Middle frontal gyrus (tissue), 1 donor: Measurements from ENCODE around the gene DGKD.

Source experiments
- DNase-seq: peaks from one replicate; pipeline ENCODE4 v3.0.0-alpha.2; 2015; ENCODE audit warnings: low spot score; ENCODE audit errors: extremely low spot score

DGKD gene, protein sequence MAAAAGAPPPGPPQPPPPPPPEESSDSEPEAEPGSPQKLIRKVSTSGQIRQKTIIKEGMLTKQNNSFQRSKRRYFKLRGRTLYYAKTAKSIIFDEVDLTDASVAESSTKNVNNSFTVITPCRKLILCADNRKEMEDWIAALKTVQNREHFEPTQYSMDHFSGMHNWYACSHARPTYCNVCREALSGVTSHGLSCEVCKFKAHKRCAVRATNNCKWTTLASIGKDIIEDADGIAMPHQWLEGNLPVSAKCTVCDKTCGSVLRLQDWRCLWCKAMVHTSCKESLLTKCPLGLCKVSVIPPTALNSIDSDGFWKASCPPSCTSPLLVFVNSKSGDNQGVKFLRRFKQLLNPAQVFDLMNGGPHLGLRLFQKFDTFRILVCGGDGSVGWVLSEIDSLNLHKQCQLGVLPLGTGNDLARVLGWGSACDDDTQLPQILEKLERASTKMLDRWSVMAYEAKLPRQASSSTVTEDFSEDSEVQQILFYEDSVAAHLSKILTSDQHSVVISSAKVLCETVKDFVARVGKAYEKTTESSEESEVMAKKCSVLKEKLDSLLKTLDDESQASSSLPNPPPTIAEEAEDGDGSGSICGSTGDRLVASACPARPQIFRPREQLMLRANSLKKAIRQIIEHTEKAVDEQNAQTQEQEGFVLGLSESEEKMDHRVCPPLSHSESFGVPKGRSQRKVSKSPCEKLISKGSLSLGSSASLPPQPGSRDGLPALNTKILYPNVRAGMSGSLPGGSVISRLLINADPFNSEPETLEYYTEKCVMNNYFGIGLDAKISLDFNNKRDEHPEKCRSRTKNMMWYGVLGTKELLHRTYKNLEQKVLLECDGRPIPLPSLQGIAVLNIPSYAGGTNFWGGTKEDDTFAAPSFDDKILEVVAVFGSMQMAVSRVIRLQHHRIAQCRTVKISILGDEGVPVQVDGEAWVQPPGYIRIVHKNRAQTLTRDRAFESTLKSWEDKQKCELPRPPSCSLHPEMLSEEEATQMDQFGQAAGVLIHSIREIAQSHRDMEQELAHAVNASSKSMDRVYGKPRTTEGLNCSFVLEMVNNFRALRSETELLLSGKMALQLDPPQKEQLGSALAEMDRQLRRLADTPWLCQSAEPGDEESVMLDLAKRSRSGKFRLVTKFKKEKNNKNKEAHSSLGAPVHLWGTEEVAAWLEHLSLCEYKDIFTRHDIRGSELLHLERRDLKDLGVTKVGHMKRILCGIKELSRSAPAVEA

GRCh38 chr2:233353769-233354499 lies at the start of gene DGKD:
Gene DGKD (plus strand): TSS chr2:233354494. CDS start chr2:233354519, 25 bp downstream.
- DNase-seq = no peak

DNA sequence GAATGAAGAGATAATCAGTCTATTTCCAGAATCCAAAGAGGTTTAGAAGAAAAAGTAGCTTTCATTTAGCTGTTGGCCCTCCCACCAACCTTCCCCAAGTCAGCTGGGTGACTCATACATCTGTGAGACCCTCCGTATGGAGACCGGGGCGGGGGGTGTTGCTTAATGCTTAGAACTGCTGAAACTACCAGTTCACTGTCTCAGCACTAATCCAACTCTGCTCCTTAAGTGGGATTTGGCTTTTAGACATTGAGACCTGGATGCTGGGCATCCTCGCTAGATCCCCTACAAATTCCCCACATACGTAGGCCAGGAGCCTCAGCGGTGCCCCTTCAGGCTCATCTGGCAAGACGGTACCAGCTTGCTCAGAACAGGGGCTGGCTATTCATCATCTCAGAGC lies 46.7 kb upstream of the DGKD start, which contains the start of gene SAG:
Gene SAG, plus strand, starts transcription at position 252 of the 400 bp plus-strand sequence. CDS start 1,374 bp downstream, outside the sequence.
- no peak for DNase-seq

DNA sequence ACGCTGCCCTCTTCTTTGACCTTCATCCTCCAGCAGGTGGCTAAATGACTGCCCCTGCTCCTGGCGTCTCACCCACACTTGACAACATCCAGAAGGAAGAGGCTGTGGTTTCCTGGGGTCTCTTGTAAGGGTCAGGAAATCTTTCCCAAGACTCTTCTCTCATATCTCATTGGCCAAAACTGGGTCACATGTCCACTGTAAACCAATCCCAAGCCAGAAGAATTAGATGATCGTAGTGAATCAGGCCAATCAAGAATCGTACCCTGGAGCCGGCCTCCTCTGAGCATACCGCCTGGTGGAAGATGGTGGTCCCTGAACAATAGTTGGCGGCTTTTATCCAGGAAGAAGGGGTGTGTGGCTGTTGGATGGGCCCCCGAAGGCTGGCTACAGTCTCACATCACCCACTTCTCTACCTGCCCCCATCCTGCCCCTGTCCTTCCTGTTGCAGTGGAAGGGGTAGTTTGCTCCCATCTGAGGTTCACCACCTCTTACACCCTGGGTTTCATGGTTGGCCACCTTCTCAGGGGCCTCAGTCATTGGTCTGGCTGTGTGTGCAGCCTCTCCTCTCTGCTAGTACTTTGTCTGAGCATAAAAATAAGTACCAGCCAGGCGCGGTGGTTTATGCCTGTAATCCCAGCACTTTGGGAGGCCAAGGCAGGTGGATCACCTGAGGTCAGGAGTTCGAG lies 42.9 kb upstream of the DGKD start:
- no peak for DNase-seq

DNA sequence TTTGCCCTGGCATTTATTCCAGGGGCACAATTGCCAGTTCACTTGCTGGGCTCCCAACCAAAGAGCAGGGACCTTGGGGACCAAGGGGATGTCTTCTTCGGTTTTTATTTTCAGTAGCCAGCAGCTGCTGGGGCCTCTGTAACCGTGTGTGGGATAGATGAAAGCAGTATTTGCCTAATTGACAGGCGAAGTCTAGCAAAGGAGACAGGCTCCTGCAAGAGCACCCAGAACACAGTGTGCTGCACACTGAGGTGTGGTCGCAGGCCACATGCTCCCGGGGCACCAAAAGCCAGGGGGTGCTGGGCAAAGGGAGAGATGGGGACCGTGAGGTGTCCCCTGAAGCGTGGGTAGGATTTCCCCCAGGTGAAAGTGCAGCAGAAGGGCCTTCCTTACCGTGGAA lies 41.4 kb upstream of the DGKD start:
- no peak for DNase-seq

- DNase-seq = no peak
Observed at GRCh38 chr2:233314180-233314925, 39.9 kb upstream of the DGKD start.

GRCh38 chr2:233317196-233317943 lies 36.9 kb upstream of the DGKD start:
- no peak for DNase-seq

DNA sequence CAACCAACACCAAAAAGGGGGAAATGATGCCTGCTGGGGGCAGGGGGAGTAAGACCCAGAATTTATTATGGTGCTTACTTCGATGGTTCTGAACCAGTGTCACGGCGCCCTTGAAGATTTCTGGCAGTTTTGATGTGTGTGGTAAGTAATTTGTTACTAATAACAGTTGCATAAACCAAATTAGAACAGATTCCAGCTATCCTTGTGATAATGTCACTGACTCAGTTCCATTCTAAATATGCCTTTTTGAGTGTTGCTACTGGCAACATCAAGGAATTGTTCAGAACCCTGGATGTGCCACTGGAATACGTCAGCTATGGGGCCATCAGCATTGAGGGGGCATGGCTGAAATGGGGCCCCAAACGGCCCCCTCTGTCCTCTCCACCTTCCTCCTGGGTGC lies 35.0 kb upstream of the DGKD start:
- DNase-seq = no peak

DNA sequence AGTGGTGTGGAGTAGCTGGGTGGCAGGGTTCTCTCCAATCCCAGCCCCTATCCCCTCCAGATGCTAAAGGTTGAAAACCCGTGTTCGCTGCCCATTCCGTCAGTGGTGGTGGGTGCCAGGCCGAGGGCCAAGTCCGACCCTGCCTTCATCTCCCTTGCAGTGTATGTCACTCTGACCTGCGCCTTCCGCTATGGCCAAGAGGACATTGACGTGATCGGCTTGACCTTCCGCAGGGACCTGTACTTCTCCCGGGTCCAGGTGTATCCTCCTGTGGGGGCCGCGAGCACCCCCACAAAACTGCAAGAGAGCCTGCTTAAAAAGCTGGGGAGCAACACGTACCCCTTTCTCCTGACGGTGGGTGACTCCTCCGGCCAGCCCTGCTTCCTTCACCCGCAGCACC lies 33.8 kb upstream of the DGKD start:
- DNase-seq = no peak

DNA sequence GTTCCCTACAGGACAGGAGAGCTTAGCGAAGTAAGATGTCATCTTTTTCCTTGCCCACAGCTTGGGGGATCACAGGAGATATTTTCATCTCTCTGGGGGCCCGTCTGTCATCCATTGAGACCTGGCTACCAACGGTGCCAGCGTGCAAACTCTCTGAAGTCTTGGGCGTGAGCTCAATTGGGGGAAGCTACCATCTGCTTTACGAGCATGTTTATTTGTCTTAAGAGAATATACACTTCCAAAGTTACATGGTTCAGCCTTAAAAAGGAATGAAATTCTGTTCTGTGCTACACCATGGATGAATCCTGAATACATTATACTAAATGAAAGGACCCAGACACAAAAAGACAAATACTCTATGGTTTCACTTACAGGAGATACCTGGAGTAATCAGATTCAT lies 33.1 kb upstream of the DGKD start:
- no peak for DNase-seq

- no peak for DNase-seq
Observed at GRCh38 chr2:233323851-233324250, 30.4 kb upstream of the DGKD start.

GRCh38 chr2:233325256-233325655 lies 29.0 kb upstream of the DGKD start:
- DNase-seq = no peak

DNA sequence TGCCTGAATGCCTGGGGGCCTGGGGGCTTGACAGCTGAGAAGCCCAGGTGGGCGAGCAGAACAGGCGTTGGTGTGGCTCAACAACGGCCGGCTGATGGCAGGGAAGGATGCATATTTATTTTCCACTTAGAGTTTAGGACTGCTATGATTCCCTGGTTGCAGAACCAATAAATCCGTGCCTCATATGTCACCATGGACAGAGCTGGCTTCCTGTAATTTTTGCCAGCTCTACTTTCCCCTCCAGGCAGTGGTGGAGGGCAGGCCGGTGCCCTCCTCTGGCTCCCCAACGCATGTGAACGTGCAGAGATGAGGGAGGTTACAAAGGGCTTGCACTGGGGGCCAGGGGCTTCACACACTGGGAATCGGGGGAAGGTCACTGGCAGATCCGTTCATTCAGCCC lies 28.5 kb upstream of the DGKD start:
- no peak for DNase-seq

GRCh38 chr2:233326500-233326899 lies 27.8 kb upstream of the DGKD start:
- DNase-seq = no peak

DNA sequence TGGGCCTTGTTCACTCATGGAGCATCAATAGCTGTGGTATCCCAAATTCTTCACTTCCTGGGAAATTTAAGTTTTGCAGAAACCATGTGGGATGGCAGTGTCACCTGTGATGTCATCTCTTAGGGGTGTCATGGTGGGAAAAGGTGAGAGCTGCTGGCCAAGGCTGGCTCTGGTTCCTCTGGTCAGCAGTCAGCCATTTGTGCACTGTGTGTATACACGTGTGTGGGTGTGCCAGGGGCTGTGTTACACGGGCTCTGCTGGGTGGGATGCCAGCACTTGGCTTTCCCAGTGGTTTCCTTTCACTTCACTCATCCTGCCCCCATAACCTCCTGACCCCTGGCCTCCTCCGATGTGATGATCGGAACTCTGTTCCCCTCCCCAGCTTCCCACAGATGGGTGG lies 25.4 kb upstream of the DGKD start:
- DNase-seq = no peak

DNA sequence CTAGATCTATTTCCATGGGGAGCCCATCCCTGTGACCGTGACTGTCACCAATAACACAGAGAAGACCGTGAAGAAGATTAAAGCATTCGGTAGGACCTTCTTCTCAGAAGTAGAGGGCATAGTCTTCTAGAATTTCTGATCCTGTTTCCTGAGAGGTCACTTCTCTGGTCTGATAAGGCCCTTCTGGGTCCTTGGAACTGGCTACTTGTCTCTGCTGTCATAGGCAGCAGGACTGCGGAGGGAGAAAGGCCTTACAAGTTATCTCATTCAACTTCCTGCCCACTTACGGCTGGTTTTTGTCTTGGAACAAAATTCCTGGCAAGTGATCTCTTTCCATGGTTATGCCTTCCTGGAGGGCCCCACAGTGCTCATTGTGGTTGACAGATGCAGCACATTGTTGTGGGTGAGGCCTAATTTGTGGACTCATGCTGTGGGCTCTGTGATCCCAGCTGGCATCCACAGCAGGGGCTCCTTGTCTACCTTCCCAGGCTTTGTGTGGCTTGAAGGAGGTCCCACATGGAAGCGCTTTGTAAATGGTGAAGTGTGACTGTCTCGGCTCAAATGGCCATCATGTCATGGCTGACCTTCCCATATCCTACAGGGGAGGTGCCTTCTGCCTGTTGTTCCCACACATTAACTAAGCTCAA lies 24.7 kb upstream of the DGKD start:
- no peak for DNase-seq

- peak; percentile 24 for DNase-seq
Observed at GRCh38 chr2:233331536-233331935, 22.8 kb upstream of the DGKD start.

DNA sequence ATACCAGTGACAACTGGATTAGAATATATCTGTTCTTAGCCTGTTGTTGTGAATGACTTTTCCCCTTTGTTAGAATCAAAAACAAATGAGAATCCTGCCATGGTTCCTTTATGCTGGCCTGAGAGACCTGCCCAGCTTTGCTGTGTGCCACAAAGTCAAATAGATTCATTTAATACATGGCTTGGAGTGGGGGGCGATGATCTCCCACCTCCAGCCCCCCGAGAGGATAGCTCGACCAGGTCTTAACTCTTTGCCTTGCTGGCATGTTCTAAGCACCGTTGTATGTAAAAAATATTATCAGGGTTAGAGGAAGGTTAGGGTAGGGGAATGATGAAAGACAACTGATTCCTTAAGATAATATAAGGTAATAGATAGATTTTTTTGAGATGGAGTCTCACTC lies 22.2 kb upstream of the DGKD start:
- no peak for DNase-seq

DNA sequence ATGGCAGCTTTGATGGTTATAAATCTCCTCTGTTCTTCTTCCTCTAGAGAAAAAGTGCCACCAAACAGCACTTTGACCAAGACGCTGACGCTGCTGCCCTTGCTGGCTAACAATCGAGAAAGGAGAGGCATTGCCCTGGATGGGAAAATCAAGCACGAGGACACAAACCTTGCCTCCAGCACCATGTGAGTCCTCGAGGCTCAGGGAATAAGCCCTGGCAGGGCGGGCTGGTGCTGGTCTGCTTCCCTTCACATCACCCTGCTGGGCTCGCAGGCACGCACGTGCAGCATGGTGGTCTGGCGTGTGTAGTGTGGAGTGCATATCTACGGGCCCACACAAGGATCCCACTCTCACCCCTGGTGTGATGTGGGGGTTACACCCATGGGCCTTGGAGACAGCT lies 19.4 kb upstream of the DGKD start:
- no peak for DNase-seq
